Colonic mucosa (tissue), 4 donors: Measurements from ENCODE around the gene USH2A. TPM values are rescaled to one million over a fixed set of nuclear protein-coding genes. Genes with fewer than 3 reads are reported as not detected.

Experiments
- DNase-seq: peaks from one replicate; pipeline ENCODE4 v3.0.0-alpha.2; 2020
- H3K27ac ChIP-seq: fragments of 200-600 bp; one replicate; pipeline ENCODE4 v1.8.0; 2021
- H3K27me3 ChIP-seq: fragments of 200-600 bp; one replicate; pipeline ENCODE4 v1.8.0; 2021
- H3K36me3 ChIP-seq: fragments of 200-600 bp; one replicate; pipeline ENCODE4 v1.8.0; 2021
- H3K4me1 ChIP-seq: fragments of 200-600 bp; one replicate; pipeline ENCODE4 v1.8.0; 2021; ENCODE audit warnings: mild to moderate bottlenecking
- H3K4me3 ChIP-seq: fragments of 200-600 bp; one replicate; pipeline ENCODE4 v1.8.0; 2021
- H3K9ac ChIP-seq, 2 donors: one replicate each; pipeline ENCODE4 v1.7.0; 2013; ENCODE audit warnings: control low read depth in 2 of 2, low read depth in 2 of 2, low read length in 2 of 2
- H3K9me3 ChIP-seq: fragments of 200-600 bp; one replicate; pipeline ENCODE4 v1.8.0; 2021
- intact Hi-C: fragments of 100-400 bp; cut with DNase I; formaldehyde crosslinking; loops from one replicate; pipeline ENCODE4 v1.14.1; 2022
- total RNA-seq, 2 donors: library from RNA; stranded (reverse); fragmentation: NEBNext Ultra II Directional in 1 of 2; extraction: Animal tissue kit (Norgen Biotek cat#: 25700) in 1 of 2; gene quantifications; one replicate each; pipeline ENCODE4 v1.2.1, GENCODE V29; 2021
- TF ChIP-seq, protein P1 (sequence below): fragments of 200-600 bp; IDR thresholded peaks from one replicate; pipeline ENCODE4 v1.8.0; 2022; ENCODE audit warnings: antibody characterized with exemption, mild to moderate bottlenecking
- donor health status: healthy.
- donor health status: DM: no; HTN: no; CAD: no.
- donor health status: DM: no; HTN: no; CAD: no.

The USH2A gene
- total RNA-seq, 2 donors from 2014 or later: 0.02 TPM; not detected in 1

DNA sequence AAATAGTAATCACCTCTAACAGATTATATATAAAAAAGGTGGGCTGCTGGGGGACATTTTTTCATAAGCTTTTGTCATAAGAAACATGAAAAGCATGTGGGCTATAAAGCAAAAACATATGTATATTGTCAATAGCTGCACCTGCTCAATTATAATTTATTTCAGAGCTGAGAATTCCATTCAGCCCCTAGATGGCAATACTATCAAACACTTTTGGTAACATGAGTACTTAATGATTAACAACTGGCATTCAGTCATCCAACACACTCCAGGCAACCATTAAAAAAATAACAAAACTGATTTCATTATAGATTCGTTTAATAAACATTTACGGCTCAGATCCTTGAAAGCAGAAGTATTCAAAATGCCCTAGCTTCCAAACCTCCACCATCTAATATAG is 741.0 kb downstream of the USH2A start:
- H3K36me3 ChIP-seq: no peaks in the 10 kb centered on the region
- no peak overlapping the region for H3K9ac ChIP-seq
- no peak for DNase-seq
- TF ChIP-seq, protein P1, sequence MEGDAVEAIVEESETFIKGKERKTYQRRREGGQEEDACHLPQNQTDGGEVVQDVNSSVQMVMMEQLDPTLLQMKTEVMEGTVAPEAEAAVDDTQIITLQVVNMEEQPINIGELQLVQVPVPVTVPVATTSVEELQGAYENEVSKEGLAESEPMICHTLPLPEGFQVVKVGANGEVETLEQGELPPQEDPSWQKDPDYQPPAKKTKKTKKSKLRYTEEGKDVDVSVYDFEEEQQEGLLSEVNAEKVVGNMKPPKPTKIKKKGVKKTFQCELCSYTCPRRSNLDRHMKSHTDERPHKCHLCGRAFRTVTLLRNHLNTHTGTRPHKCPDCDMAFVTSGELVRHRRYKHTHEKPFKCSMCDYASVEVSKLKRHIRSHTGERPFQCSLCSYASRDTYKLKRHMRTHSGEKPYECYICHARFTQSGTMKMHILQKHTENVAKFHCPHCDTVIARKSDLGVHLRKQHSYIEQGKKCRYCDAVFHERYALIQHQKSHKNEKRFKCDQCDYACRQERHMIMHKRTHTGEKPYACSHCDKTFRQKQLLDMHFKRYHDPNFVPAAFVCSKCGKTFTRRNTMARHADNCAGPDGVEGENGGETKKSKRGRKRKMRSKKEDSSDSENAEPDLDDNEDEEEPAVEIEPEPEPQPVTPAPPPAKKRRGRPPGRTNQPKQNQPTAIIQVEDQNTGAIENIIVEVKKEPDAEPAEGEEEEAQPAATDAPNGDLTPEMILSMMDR: no peak
- H3K27ac ChIP-seq: no peak overlapping the region
- H3K4me1 ChIP-seq: no peaks in the 10 kb centered on the region
- H3K9me3 ChIP-seq: no peaks in the 10 kb centered on the region
- no peak overlapping the region for H3K4me3 ChIP-seq
- no peaks in the 10 kb centered on the region for H3K27me3 ChIP-seq
- intact Hi-C loops: no loop called here

DNA sequence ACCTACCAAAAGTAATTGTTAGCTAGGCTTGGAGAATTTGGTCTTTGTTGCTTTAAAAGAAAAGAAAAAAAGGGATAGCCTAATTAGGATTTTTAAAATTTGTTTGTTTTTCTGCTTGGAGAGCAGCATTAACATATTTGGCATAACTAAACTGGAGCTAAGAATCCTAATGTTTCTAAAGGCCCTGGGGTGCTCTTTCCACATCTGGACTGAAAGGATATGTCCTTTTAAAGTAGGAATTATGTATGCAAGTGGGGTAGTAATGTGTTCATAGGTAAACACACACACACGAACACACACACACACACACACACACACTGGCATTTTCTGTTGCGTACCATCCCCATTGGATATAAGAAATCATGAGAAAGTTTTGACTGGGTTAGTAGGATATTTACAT is 742.2 kb downstream of the USH2A start:
- intact Hi-C loops: no loop called here
- no peaks in the 10 kb centered on the region for H3K36me3 ChIP-seq
- H3K27ac ChIP-seq: no peak overlapping the region
- TF ChIP-seq, protein P1: no peak
- H3K9ac ChIP-seq: no peak overlapping the region
- H3K4me1 ChIP-seq: no peaks in the 10 kb centered on the region
- no peak overlapping the region for H3K4me3 ChIP-seq
- H3K9me3 ChIP-seq: no peaks in the 10 kb centered on the region
- DNase-seq: no peak
- H3K27me3 ChIP-seq: no peaks in the 10 kb centered on the region

DNA sequence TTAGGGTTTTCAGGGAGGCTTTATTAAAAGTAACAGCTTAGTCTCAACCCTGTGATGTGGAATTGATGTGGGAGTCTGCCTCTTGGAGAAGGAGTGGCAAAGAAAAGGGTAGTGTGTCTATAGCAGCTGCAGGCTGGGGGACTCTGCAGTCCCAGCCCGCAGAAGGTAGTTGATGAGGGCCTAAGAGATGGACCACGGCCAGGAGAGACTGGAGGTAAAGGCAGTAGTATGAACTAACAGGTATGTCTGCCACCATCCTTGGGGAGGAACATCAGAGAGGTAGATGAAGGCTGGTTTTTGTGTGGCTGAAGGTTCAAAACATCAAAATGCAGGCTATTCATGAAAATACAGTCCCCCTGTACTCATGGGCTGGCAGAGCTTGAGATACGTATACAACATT is 744.0 kb downstream of the USH2A start:
- no peaks in the 10 kb centered on the region for H3K4me1 ChIP-seq
- TF ChIP-seq, protein P1: no peak
- DNase-seq: no peak
- intact Hi-C loops: no loop called here
- H3K27me3 ChIP-seq: no peaks in the 10 kb centered on the region
- no peaks in the 10 kb centered on the region for H3K9me3 ChIP-seq
- H3K36me3 ChIP-seq: no peaks in the 10 kb centered on the region
- no peak overlapping the region for H3K4me3 ChIP-seq
- H3K27ac ChIP-seq: no peak overlapping the region
- no peak overlapping the region for H3K9ac ChIP-seq

DNA sequence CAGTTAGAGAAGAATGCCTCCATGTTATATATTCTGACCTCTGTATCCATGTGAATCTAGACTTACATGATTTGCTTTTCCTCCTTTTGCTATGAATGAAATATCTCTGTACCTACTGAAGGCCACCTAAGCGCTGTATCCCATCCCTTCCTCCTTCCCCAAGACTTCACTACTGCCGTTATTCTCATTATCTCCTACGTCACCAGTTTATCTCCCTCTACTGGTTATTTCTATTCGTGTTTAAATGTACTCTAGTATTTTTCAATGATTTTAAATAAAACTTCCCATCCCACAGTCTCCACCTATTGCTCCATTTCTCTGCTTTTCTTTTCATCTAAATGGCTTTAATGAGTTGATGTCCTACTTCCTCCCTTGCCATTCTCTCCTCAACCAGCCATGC is 746.1 kb downstream of the USH2A start:
- H3K4me3 ChIP-seq: no peak overlapping the region
- no peak overlapping the region for H3K9ac ChIP-seq
- H3K27ac ChIP-seq: no peak overlapping the region
- no peak for DNase-seq
- no peaks in the 10 kb centered on the region for H3K9me3 ChIP-seq
- H3K27me3 ChIP-seq: no peaks in the 10 kb centered on the region
- intact Hi-C loops: no loop called here
- TF ChIP-seq, protein P1: no peak
- H3K4me1 ChIP-seq: no peaks in the 10 kb centered on the region
- H3K36me3 ChIP-seq: no peaks in the 10 kb centered on the region

DNA sequence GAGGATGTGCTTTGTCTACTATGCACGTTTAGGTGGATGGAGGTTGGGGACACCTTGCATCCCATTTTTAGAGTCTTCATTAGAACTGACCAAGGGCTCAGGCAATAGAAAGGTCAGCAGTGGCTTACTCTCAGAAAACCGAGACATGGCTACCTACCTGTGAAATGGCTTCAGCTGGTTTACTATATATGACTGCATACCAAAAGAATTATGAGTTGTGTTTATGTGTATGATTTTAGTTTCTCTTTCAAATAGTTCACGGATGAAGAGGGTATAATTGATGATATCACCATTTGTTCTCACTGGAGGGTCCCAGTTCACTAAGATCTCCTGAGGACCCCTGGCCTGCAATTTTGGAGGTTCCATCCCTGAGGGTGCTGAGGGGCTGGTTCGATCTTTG is 749.3 kb downstream of the USH2A start:
- Histone ChIP-seq H3K4me3 (no peak overlapping the region), H3K9me3 (no peaks in the 10 kb centered on the region), H3K9ac (no peak overlapping the region), H3K27ac (no peak overlapping the region), H3K27me3 (no peaks in the 10 kb centered on the region), H3K36me3 (no peaks in the 10 kb centered on the region), H3K4me1 (no peaks in the 10 kb centered on the region)
- DNase-seq: no peak
- intact Hi-C loops: no loop called here
- TF ChIP-seq, protein P1: no peak

DNA sequence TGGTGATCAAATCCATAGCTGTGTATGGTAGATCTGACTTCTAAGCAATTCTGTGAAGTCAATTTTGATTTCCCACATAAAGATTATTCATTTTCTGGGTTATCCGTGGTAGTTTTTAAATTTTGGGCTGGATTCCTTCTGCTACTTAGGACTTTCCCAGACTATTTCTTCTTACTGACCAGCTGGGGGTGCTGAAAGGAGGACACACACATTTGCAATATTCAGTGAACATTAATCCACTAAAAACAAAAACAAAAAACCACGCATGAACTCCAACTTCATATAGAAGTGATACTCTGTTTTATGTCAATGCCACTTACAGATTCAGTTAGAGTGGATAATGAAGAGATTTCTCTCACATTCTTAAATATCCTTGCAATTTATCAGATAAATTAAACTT is 750.8 kb downstream of the USH2A start:
- no peaks in the 10 kb centered on the region for H3K9me3 ChIP-seq
- no peaks in the 10 kb centered on the region for H3K36me3 ChIP-seq
- no peak for DNase-seq
- TF ChIP-seq, protein P1: no peak
- intact Hi-C loops: no loop called here
- no peaks in the 10 kb centered on the region for H3K4me1 ChIP-seq
- no peak overlapping the region for H3K4me3 ChIP-seq
- no peak overlapping the region for H3K27ac ChIP-seq
- H3K9ac ChIP-seq: no peak overlapping the region
- H3K27me3 ChIP-seq: no peaks in the 10 kb centered on the region
